Stimulated activated effector memory CD8-positive, alpha-beta T cell treated with anti-CD3 and anti-CD28 coated beads, Interleukin-12 subunit alpha, Interleukin-12 subunit beta, amount 100 ng/mL, for 72 hours (primary cell): ENCODE measurements around the gene HRG.
A peak's percentile ranks its signal among the peaks of the same experiment; 100 is the strongest.

Experiments
- ATAC-seq: fragments of 150-1000 bp; cut with Tn5 transposase; 2 replicates; pipeline ENCODE4 v1.10.0; 2021
- DNase-seq, 2 donors: peaks; one replicate each; pipeline ENCODE4 v3.0.0; 2021 to 2022; ENCODE audit warnings: low spot score in 2 of 2
- H3K27ac Mint-ChIP-seq: one replicate; pipeline ENCODE4 v1.8.0; 2022; ENCODE audit warnings: mild to moderate bottlenecking, mixed read lengths
- H3K36me3 Mint-ChIP-seq: one replicate; pipeline ENCODE4 v1.8.0; 2022; ENCODE audit warnings: mild to moderate bottlenecking, mixed read lengths
- H3K4me1 Mint-ChIP-seq: one replicate; pipeline ENCODE4 v1.8.0; 2022; ENCODE audit warnings: mixed read lengths
- H3K4me3 Mint-ChIP-seq: one replicate; pipeline ENCODE4 v1.8.0; 2022; ENCODE audit warnings: mild to moderate bottlenecking, mixed read lengths
- H3K9me3 Mint-ChIP-seq: one replicate; pipeline ENCODE4 v1.8.0; 2022; ENCODE audit warnings: mixed read lengths

HRG gene

DNA sequence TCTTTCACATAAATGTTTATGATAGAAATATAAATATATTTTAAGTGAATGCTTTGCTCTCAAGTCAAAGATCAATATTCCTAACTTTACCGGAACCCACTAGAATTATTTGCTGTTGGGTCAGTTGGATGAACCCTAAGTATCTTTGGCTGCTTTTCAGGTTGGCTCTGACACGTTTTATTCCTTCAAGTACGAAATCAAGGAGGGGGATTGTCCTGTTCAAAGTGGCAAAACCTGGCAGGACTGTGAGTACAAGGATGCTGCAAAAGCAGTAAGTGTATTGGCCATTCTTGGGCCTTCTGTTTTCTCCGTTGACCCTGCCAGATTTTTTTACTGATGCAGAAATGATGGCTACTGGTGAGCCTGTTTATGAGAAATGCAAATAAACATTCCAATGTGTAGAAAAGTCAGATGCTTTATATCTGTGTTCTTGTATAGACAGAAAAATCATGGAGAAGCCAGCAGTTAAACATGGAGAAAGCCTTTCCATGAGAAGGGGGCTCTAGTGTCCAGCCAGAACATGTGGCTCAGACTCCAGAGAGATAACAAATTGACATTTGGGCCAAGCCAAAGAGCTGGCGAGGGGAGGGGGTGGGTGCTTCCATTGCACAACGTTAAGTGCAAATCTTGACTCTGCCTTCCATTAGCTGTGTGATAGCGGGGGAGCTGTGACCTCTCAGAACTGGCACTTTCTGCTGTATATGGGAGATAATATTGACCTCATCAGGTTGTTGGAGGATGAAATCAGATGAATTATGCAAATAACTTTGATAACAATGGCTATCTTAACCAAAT lies 54.3 kb downstream of the HRG start:
- Mint-ChIP-seq H3K36me3 (no peaks in the 10 kb centered on the region), H3K4me3 (no peak overlapping the region), H3K4me1 (no peaks in the 10 kb centered on the region), H3K27ac (no peak overlapping the region), H3K9me3 (no peaks in the 10 kb centered on the region)
- no peak for DNase-seq
- ATAC-seq = no peak

DNA sequence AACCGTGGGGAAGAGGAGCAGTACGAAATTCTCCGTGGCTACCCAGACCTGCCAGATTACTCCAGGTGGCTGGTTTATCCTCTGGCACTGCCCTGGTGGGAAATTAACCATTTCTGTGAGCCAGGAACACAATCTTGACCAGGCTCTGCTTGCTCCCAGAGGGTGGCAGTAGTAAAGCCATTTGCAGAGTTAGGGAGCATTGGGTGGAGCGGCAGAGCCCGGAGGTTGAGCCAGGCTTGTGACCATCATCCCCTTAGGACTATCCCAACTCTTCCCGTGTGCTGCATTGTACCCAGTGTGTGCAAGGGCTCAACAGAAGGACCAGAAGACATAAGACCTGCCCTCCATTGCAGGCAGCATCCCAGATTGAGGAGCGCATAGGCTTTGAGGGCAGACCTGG lies 56.6 kb downstream of the HRG start:
- no peaks in the 10 kb centered on the region for H3K9me3 Mint-ChIP-seq
- no peaks in the 10 kb centered on the region for H3K4me1 Mint-ChIP-seq
- no peak overlapping the region for H3K4me3 Mint-ChIP-seq
- no peaks in the 10 kb centered on the region for H3K36me3 Mint-ChIP-seq
- no peak for ATAC-seq
- DNase-seq = no peak
- H3K27ac Mint-ChIP-seq = peak overlapping the region; percentile 21

DNA sequence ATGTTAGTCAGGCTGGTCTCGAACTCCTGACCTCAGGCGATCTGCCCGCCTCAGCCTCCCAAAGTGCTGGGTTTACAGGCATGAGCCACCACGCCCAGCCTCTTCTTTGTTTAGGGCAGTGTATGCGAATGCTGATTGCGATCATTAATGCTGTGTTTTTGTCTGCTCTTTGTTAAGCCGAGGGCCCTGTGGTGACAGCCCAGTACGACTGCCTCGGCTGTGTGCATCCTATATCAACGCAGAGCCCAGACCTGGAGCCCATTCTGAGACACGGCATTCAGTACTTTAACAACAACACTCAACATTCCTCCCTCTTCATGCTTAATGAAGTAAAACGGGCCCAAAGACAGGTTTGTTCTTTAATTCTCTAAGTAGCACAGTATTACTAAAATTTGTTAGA lies 59.1 kb downstream of the HRG start:
- no peak overlapping the region for H3K27ac Mint-ChIP-seq
- no peaks in the 10 kb centered on the region for H3K4me1 Mint-ChIP-seq
- ATAC-seq = no peak
- DNase-seq = no peak
- H3K4me3 Mint-ChIP-seq = no peak overlapping the region
- H3K9me3 Mint-ChIP-seq = no peaks in the 10 kb centered on the region
- no peaks in the 10 kb centered on the region for H3K36me3 Mint-ChIP-seq
